ENCODE results near the gene LGR4.

The LGR4 gene

DNA sequence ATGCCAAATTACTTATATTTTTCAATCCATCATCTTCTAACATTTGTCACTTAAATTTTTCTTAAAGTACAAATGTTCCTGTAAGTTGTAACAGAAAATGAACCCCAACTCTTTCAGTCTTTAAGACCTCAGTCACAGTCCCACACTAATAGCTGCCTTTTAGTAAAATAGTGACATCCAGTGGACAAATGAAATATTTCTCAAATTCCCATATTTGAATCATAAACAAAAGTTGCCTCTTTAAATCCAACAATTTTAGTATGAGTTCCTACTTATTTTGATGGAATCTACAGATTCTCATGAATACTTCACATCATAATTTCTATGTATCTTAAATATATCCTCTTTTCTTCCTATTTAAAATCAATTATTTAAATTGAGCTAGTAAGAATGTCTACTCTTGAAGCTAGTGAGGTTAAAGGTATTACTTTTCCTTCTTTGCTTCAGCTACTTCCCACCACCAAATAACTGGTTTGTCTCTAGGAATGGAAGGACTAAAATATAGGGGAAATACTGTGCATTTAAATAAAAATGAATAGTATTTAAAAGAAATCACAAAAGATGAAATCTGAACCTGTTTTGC lies 24.8 kb upstream of the LGR4 start:
- DNase-seq (ENCODE audit: low spot score): no peak
- TF ChIP-seq, protein P1, sequence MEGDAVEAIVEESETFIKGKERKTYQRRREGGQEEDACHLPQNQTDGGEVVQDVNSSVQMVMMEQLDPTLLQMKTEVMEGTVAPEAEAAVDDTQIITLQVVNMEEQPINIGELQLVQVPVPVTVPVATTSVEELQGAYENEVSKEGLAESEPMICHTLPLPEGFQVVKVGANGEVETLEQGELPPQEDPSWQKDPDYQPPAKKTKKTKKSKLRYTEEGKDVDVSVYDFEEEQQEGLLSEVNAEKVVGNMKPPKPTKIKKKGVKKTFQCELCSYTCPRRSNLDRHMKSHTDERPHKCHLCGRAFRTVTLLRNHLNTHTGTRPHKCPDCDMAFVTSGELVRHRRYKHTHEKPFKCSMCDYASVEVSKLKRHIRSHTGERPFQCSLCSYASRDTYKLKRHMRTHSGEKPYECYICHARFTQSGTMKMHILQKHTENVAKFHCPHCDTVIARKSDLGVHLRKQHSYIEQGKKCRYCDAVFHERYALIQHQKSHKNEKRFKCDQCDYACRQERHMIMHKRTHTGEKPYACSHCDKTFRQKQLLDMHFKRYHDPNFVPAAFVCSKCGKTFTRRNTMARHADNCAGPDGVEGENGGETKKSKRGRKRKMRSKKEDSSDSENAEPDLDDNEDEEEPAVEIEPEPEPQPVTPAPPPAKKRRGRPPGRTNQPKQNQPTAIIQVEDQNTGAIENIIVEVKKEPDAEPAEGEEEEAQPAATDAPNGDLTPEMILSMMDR (IDR thresholded peaks at IDR 0.05; ENCODE audit: extremely low read depth, missing control alignments): peak; percentile 45

DNA sequence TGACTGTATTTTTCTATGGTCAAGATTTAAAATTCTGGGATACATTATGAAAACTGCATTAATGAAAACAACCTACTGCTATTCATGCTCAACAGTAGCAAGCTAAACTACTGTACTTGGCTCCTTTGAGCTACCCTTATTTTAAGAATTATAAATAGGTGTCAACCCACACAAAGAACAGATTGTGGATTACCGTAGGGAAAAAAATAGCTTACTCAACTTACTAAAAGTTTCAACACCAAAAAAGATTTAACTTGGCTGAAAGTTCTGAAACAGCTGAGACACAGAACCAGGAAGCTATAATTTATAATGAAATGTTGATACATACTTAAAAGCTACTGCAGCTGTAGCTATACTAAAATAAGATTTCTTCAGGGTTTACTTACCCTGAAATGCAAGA lies 23.9 kb upstream of the LGR4 start:
- TF ChIP-seq, protein P1 (IDR thresholded peaks at IDR 0.05; ENCODE audit: extremely low read depth, missing control alignments): no peak
- DNase-seq (ENCODE audit: low spot score): no peak

DNA sequence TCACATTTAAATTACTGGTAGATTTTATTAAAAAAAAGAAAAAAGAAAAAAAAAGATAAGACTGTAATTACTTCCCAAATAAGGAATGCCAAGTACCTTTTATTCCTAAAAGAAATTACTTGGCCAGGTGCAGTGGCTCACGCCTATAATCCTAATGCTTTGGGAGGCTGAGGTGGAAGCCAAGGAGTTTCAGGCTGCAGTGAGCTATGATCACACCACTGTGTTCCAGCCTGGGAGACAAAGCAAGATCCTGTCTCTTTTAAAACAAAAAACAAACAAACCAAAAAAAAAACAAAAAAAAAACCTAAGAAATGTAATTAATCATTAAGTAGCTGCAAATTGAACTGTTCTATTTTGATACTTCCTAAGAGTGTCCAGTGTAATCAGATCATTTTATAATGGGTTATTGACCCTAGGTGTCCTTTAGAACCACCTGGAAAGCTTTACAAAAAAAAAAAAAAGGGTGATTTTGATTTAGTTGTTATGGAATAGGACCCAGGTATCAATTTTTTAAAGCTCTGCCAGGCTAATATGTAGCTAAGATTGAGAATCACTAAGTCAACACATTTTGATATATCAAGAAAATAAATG lies 23.2 kb upstream of the LGR4 start:
- TF ChIP-seq, protein P1 (IDR thresholded peaks at IDR 0.05; ENCODE audit: extremely low read depth, missing control alignments): no peak
- DNase-seq (ENCODE audit: low spot score): no peak

DNA sequence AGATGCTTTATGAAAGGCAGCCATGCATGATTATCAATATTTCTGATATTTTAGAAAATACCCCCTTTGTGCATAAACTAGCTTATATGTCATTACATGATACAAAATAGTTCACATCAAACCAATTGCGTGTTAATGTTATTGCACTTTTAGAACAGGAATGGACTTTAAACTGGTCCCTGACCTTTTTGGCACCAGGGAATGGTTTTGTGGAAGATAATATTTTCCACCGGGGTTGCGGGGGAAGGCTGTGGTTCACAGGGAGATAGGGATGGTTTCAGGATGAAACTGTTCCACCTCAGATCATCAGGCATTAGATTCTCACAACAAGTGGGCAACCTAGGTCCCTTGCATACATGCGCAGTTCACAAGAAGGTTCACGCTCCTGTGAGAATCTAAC lies 16.5 kb upstream of the LGR4 start:
- TF ChIP-seq, protein P1 (IDR thresholded peaks at IDR 0.05; ENCODE audit: extremely low read depth, missing control alignments): no peak
- no peak for DNase-seq (ENCODE audit: low spot score)

DNA sequence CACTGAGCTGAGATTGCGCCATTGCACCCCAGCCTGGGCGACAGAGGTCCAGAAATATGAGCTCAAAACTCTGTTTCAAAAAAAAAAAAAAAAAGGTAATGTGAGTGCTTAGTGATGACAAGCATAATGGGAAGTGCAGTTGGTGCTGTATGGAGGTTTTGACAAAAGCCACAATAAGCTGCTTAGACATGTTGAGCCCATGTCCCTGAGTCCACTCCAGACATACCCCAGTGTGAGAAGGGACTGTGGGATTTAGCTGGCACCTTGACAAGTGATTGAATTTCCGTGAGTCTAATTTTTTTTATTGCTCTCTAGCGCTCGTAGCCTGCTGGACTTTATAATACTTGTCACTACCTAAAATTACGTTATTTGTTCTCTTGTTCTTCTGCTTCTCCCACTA lies 15.1 kb upstream of the LGR4 start:
- TF ChIP-seq, protein P1 (IDR thresholded peaks at IDR 0.05; ENCODE audit: extremely low read depth, missing control alignments): no peak
- DNase-seq (ENCODE audit: low spot score): no peak

DNA sequence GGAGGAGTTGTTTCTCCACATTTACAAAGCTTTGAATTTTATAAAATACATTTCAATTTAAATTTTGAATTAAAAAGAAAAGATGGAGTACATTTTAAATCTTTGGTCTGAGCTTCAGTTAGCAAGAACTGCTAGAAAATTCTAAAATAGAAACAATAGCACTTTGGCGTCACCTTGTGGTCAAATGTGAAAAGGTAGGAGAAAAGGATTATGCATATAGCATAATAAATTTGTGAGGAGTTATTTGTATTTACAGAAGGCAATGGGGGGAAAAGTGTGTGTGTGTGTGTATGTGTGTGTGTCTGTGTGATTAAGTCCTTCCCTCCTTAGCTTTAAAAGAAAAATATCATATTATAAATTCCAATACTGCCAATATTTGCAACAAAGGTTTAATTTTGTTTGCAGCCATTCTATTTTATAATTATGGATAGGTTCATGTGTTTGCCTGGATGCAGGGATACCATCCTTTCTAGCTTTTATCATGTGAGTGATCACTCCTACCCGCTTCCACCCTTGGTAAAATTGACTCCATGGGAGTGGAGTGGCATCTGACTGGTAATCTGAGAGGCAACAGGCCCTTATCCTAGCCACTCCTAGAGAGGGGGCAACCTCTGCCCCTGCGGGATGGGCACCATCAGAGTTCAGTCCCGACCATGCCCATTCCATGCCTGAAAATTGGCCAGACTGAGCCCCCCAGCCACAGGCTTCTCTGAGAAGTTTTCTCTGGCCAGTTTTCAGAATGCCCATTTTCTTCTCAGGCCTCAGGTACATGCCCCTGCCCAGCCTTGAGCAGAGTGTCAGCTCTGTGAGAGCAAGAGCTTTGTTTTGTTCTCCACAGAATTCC lies 13.6 kb upstream of the LGR4 start:
- DNase-seq (ENCODE audit: low spot score): peak; percentile 53
- TF ChIP-seq, protein P1 (IDR thresholded peaks at IDR 0.05; ENCODE audit: extremely low read depth, missing control alignments): peak; percentile 81

DNA sequence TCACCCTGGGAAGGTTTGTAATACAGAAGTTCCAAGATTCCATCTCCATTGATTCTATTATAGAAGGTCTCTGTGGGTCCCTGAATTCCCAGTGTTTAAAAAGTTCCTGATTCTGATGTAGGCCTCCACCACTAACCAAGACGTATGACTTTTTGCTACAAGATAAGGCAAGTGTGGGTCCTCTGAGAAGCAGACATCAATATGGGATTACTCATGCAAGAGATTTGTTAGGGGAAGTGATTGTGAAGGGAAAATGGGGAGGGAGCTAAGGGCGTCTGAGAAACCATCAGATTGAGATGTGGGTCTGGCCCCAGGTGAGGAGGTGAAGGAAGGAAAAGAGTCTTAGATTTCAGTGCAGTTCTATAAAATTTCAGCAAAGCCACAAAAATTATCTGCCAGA lies 10.2 kb upstream of the LGR4 start:
- TF ChIP-seq, protein P1 (IDR thresholded peaks at IDR 0.05; ENCODE audit: extremely low read depth, missing control alignments): no peak
- no peak for DNase-seq (ENCODE audit: low spot score)
